ENCODE data around the gene PSMD1.

- TF ChIP-seq CTCF (conservative IDR thresholded peaks at IDR 0.05; ENCODE audit: low read depth, low read length): no peak
- TF ChIP-seq EZH2 (IDR thresholded peaks at IDR 0.05; ENCODE audit: borderline replicate concordance, low read depth, low read length, poor library complexity, severe bottlenecking): no peak
Observed at GRCh38 chr2:231033147-231034132, 23.2 kb upstream of the PSMD1 start.
